GM18499 (cell line): ENCODE measurements around the gene PPFIA3.

Source experiments
- ATAC-seq: cut with Tn5 transposase; IDR thresholded peaks from one replicate; pipeline ENCODE4 v1.9.1; 2021; ENCODE audit warnings: moderate number of reproducible peaks; ENCODE audit not compliant: insufficient read depth, unreplicated experiment

The PPFIA3 gene

GRCh38 chr19:49101160-49101559, 18.2 kb upstream of the PPFIA3 start:
- ATAC-seq: no peak

DNA sequence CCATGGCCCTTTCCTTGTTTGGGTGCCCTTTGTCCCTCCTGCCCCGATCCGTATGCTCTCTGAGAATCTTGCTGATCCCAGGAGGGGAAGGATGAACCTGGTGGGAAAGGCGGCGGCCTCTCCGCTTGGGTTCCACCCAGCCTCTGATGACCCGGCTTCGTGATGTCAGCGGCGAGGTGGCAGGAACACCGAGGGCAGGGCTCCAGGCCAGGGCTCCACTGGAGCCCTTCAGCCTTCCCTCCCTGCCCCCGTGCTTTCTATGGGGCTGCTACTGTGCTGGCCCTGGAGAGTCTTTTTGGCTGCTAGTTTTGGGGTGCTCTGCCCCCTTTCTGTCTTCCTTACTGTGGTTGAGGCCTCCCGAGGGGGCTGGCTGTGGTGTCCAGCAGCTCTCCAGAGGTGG, 17.0 kb upstream of the PPFIA3 start:
- ATAC-seq: no peak

DNA sequence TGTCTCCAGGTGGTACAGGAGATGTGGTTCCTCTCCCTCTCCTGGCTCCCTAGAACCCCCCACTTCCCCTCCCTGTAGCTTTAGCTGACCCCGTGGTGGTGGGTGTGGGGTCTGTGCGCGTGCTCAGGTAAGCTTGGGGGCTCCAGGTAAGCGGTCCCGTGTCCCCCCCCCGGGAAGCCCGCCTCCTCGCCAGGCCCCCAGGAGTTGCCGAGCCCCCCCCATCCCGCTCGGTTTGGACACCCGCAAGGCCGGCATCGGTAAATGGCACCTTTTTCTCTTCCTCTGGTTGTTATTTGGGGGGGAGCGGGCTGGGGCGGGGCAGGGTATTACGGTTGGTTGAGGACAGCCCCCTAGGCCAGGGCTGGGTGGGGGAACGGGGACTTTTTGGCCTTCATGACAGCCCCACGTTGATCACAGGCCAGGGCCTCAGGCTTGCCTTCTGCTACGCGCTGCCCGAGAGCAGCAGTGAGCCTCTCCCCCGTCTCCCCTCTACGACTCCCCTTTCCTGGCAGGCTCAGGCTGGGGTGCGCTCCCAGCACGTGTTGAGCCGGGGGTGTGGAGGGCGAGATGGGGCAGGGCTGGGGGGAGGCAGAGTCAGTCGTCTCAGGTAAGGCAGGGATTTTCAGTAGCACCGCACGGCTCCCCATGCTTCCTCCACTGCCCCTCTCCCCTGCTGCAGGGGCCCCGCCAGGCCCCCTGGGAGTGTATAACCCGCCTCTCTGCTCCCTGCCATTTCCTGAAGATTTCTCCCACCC, 15.8 kb upstream of the PPFIA3 start:
- no peak for ATAC-seq

- no peak for ATAC-seq
These were observed 15.0 kb upstream of the PPFIA3 start for GRCh38 chr19:49104229-49104864.

- ATAC-seq: no peak
These were observed 12.7 kb upstream of the PPFIA3 start for GRCh38 chr19:49106648-49107135.

DNA sequence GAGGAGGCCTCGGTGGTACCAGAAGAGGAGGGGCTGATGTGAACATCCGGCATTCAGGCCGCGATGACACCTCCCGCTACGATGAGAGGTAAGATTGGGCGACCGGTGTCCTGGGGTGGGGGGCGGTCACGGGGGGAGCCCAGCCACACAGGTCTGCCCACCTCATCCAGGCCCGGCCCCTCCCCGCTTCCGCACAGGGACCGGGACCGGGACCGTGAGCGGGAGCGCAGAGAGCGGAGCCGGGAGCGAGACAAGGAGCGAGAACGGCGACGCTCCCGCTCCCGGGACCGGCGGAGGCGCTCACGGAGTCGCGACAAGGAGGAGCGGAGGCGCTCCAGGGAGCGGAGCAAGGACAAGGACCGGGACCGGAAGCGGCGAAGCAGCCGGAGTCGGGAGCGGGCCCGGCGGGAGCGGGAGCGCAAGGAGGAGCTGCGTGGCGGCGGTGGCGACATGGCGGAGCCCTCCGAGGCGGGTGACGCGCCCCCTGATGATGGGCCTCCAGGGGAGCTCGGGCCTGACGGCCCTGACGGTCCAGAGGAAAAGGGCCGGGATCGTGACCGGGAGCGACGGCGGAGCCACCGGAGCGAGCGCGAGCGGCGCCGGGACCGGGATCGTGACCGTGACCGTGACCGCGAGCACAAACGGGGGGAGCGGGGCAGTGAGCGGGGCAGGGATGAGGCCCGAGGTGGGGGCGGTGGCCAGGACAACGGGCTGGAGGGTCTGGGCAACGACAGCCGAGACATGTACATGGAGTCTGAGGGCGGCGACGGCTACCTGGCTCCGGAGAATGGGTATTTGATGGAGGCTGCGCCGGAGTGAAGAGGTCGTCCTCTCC, 11.5 kb upstream of the PPFIA3 start:
- ATAC-seq: no peak

GRCh38 chr19:49109051-49109450, 10.3 kb upstream of the PPFIA3 start:
- ATAC-seq: no peak

DNA sequence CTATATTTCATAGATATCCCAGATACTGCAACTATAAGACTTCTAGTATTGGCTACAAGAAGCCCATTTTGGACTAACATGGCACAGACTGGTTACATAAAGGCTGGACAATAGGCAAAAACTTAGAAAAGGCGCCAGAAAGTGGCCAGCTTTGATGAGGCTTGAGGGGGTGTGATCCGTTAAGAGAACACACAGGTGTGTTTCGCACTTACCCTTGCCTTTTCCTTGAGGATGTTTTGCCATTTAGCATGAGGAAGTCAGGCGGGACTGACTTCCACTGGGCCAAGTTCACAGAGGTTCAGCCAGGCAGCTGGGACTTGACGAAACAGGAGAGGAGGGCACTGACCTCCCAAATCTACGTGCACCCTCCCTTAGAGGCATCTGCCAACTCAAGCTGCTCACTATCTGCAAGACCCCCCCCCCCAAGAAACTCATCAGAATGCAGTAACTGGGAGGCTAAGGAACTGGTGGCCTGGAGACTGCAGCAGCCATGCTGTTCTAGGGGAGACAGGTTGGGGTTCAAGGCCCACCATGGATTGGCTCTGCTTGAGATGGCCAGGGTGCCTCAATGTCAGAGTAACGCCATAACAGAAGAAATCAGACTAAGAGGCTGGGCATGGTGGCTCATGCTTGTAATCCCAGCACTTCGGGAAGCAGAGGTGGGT, 9.6 kb upstream of the PPFIA3 start:
- ATAC-seq: no peak

DNA sequence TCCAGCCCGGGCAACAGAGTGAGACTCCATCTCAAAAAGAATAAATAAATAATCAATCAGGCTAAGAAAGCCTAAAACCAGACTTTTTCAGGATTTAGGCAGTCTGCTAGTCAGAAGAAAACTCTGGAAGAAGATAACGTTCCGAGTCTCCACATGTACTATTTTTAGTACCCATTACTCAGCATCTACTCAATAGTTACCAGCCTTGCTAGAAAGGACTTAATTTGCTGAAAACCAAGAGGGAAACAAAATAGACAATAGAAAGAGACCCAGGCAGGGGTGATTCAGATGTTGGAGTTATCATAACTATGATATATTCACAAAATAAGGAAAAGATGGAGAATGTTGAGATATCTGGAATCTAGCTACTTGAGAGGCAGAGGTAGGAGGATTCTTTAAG, 8.8 kb upstream of the PPFIA3 start:
- ATAC-seq: no peak

DNA sequence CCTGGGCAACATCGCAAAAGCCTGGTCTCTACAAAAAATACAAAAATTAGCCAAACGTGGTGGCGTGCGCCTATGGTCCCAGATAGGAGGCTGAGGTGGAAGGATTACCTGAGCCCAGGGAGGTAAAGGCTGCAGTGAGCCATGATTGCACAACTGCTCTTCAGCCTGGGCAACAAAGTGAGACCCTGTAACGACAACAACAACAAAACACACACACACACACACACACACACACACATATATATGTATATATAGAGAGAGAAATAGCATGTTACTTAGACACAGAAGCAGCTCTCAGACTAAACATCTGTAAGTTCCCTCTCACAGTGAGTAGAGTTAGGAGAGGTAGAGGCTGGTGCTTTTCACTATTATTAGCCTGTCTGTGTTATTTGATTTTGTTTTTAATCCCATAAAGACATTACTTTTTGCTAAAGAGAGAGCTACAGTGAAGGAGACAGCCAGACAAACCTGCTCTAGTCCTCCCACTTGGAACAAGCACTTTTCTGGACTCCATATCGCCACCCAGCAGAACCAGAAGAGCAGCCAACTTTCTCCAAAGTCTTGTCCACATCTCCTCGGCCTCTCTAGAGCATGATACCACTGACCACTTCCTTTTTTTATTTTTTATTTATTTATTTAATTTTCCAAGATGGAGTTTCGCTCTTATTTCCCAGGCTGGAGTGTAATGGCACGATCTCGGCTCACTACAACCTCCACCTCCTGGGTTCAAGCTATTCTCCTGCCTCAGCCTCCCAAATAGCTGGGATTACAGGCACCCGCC, 7.9 kb upstream of the PPFIA3 start:
- no peak for ATAC-seq

DNA sequence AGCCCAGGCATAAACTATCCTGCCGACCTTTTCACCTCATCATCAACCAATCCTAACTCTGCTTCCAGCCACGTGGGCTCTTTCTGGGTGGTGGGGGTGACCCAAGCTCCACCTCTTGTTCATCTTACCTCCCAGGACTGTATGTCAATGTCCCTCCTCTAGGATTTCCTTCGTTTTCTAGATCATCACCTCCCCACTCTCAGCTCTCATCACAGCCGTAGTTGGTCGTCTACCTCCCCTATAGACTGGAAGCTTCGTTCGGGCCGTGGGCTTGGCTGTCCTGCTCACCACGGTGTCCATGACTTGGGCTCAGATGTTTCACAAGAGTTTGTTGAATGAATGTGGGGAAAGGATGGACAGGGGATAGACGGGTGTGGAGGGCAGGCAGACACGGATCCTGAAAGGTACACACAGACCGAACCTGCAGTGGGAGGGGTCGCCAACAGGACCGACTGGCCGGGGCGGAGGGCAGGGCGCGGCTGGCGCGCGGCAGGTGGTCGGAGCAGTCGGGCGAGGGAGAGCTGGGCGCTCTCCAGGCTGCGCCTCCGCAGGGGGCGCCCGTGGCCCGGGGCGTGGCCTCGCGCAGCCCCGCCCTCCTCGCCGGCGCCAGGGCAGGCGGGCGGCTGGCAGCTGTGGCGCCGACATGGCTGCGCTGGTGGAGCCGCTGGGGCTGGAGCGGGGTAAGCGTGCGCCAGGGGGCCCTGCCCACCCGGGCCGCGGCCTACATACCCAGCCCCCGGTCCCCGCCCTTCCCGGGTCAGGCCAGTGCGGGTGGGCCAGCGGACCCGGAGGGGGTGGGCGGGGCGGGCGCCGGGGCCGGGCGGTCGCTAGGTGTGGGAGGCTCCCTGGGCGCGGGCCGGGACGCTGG, 5.3 kb upstream of the PPFIA3 start, which contains the start of gene LIN7B:
LIN7B (plus strand) TSS at position 609 of the 868 bp plus-strand sequence; CDS start at position 644, 35 bp downstream.
- ATAC-seq: no peak

DNA sequence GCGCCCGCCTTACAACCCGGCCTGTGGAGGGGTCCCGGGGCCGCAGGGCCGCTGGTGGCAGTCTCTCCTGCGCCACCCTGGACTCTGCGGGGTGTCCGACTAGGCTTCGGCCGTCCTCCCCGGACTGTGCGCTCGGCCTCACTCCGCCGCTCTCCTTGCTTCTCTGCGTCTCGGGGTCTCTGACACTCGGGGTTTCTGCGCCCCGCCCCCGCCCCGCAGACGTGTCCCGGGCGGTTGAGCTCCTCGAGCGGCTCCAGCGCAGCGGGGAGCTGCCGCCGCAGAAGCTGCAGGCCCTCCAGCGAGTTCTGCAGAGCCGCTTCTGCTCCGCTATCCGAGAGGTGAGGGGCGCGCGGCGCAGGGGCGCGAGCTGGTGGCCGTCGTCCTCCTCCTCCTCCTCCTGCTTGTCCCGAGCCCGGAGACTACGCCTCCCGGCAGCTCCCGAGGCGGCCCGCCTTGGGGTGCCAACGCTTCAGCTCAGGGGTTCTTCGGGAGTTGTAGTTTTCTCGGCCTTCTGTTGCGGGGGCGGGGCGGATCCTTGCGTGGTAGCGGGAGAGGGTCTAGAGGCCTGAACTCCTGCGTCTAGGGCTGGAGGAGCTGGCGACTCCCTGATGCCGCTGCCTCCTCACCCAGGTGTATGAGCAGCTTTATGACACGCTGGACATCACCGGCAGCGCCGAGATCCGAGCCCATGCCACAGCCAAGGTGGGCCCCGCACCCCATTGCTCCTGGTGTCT, 4.5 kb upstream of the PPFIA3 start:
- no peak for ATAC-seq

DNA sequence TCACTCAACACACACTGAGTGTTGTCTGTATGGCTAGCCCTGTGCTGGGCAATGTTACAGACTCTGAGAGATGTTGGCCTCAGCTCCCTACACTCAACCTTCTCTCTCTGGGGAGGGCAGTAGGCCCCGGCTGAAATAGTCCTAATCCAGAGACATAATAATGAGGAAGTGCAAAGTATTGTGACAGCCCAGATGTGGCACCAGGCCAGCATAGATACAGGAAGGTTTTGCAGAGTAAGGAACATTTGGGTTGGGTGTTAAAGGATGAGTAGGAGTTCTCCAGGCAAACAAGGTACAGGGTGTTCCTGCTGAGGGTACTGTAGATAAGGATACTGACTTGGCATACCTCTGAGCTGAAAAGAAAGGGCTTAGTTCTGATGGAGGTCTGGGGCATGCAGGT, 2.8 kb upstream of the PPFIA3 start:
- no peak for ATAC-seq

GRCh38 chr19:49117677-49118564, 1.4 kb upstream of the PPFIA3 start:
- ATAC-seq: no peak

GRCh38 chr19:49118565-49119410, 556 bp upstream of the PPFIA3 start, which contains the start of gene C19orf73:
C19orf73 (minus strand) TSS chr19:49119143; CDS start chr19:49119022, 121 bp downstream.
- no peak for ATAC-seq

DNA sequence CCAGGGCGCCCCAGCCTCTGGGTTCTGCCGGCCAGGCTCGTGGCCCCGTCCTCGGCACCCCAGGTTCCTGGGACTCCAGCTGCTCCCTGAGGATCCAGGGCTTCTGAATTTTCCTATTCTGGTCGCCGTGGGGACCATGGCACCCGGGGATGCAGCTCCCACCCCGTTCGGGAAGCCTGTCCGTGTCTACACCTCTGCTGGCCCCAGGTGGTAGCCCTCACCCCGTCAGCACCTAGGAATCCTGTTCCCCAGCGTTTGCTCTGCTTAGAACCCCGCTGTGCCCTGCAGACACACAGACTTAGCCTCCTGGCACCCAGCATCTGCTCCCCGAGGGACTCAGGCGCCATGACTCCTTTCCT, 960 bp downstream of the PPFIA3 start:
- no peak for ATAC-seq
